GM18526 (cell line): Measurements from ENCODE around the gene RRP8.

ENCODE experiments used
- POLR2A ChIP-seq: IDR thresholded peaks from 3 replicates; pipeline ENCODE4 v1.6.1; 2011; ENCODE audit not compliant: insufficient read length; ENCODE audit errors: extremely low read depth

Gene RRP8

DNA sequence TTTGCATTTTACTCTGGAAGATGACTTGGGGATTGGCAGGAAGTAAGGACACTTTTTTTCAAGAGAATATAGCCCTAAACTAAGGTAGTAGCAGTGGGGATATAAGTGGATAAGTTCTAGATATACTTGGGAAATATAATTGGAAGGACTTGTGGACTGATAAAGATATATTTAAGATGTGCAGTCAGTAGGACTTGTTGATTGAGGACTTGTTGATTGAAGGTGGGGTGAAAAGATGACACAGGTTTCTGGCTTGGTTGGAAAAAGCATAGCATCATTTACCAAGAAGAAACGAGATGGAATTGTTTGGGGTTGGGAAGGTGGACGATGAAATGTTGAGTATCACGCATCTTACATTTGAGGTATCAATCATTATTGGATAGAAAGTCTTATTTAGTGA lies 10.1 kb upstream of the RRP8 start:
- no peak for TF ChIP-seq POLR2A

GRCh38 chr11:6612213-6613041 lies 9.0 kb upstream of the RRP8 start, which contains the start of gene TAF10:
TAF10 (minus strand) TSS chr11:6612216; CDS start chr11:6612189, 27 bp downstream.
- TF ChIP-seq POLR2A, result peak; percentile 78

- TF ChIP-seq POLR2A, result no peak
Observed at GRCh38 chr11:6611963-6612212, 8.5 kb upstream of the RRP8 start.

GRCh38 chr11:6611092-6611962 lies 7.9 kb upstream of the RRP8 start:
- TF ChIP-seq POLR2A, result peak; percentile 12

DNA sequence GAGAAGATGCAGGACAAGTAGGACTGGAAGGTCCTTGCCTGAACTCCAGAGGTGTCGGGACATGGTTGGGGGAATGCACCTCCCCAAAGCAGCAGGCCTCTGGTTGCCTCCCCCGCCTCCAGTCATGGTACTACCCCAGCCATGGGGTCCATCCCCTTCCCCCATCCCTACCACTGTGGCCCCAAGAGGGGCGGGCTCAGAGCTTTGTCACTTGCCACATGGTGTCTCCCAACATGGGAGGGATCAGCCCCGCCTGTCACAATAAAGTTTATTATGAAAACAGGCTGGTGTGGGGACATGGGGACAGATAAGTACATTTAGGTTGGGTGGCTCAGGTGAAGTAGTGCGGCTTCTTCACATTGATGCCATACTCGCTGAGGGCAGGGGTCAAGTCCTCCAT lies 7.2 kb upstream of the RRP8 start:
- no peak for TF ChIP-seq POLR2A

GRCh38 chr11:6609502-6610015 lies 6.1 kb upstream of the RRP8 start:
- TF ChIP-seq POLR2A, result no peak

DNA sequence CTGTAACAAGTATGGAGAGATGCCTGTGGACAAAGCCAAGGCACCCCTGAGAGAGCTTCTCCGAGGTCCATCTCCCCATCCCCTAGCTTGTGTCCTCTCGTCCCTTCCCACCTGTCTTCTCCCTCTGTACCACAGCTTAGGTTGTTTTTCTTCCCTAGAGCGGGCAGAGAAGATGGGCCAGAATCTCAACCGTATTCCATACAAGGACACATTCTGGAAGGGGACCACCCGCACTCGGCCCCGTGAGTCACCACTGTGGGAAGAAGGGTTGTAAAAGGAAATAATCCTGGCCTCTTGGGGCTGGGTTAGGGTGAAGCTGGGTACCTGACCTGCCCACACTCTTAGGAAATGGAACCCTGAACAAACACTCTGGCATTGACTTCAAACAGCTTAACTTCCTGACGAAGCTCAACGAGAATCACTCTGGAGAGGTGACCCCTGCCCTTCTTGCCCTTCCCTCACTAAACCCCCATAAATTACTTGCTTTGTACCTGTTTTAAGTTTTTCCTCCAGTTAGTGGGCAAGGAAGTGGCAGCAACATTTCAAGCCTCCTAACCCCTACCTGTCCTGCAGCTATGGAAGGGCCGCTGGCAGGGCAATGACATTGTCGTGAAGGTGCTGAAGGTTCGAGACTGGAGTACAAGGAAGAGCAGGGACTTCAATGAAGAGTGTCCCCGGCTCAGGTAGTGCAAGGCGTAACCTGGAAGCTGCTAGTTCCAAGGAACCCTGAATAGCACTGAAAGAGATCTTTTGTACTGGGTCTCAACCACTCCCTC lies 5.5 kb upstream of the RRP8 start:
- TF ChIP-seq POLR2A, result no peak

- no peak for TF ChIP-seq POLR2A
Observed at GRCh38 chr11:6608011-6608410, 4.6 kb upstream of the RRP8 start.

DNA sequence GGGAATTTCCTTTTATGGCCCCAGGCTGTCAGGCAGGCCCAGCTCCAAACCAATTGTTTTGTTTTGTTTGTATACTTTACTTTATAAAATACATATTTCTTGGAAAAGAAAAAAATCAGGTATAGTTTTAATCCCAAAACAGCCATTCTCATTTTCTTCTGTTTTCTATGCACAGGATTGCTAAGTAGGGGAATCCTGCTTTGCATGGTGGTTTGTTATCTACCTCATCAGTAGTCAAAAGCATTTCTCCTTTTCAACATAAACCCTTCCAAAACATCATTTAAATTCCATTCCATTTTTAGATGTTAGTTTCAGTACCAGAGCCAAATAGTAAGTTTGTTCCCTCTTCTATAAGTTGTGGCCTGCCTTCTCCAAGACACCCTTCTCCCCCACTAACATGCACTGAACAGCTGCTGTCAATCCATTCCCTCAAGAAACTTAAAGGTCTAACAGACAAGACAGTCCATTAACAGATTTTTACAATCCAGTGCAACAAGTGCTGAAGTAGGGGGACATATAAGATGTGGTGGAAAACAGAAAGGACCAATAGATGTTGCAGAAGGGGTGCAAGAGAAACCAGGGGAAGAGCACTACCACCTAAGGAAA lies 3.9 kb upstream of the RRP8 start:
- TF ChIP-seq POLR2A, result no peak

- TF ChIP-seq POLR2A, result peak; percentile 34
Observed at GRCh38 chr11:6606471-6607189, 3.2 kb upstream of the RRP8 start.

DNA sequence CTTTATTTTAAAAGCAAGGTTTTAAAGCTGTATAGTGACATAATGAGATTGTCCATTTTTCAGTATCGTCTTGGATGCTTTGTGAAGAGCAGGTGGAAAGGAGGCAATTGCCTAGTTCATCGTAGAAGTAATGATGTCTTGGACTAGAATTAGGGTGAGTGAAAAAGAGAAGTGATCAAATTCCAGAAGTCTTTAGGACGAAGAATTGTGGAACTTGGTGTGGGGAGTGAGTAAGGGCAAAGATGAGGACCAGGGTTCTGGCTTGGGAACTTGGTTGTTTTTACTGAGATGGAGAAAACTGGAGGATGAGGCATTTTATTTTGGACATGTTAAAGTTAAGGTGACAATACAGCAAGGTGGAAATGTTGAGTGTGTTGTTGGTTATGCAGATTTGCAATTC lies 1.4 kb upstream of the RRP8 start:
- TF ChIP-seq POLR2A, result no peak

DNA sequence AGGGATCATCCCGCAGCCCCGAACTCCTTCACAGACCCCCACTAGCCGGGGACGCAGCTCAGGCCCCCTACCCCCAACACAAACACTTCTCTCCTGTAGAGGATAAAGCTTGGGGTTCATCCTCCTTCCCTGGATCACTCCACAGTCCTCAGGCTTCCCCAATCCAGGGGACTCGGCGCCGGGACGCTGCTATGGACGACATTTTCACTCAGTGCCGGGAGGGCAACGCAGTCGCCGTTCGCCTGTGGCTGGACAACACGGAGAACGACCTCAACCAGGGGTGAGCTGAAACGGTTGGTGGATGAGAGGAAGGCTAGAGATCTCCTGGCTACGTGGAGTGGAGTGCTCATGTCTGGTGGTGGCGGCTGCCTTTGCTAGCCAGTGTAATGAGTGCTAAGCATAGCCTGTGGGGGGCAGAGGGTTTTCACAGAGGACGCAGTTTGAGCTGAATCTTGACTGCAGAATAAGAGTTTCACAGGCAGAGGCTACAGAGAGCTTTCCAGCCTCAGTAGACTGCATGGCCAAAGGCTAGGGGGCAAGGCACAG lies 738 bp upstream of the RRP8 start:
- TF ChIP-seq POLR2A, result no peak

DNA sequence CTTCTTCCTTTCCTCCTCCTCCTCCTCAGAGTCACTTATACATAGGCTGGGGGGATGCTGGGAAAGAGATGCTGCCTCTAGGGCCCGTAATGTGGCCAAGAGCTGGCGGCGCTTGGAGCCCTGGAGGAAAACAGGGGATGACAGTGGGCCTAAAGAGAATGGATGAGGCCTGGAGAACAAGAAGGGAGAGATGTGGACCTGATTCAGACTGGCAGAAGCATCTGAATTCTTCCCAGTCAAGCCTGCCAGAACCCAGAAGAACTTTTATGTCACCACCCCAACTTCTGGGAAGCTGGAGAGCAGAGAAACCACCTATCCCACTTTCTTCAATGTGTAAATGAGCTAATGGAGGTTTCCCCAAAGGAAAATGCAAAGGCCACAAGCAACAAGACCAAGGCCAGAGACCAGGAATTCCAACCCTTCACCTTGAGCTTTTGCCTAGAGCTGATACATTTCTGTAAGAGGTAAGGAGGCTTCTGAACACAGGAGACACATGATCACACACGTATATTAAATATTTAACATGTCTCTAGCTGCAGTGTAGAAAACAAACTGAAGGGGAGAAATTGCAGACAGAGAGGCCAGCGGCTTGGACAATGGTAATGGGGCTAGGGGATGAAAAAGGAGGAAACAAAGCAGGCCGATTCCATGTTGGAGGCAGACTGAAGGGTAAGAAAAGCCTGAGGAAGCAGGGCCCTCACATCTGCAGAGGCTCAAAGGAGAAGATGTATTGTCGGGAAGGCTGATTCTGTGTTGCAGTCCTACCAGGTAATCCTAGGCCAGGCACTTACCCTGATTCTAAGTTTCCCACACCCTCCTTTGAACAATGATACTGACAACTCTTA lies 1.1 kb downstream of the RRP8 start:
- TF ChIP-seq POLR2A, result no peak
